GM19438 (cell line): ENCODE results near the gene COL2A1.

Experiments
- ATAC-seq: cut with Tn5 transposase; IDR thresholded peaks from one replicate; pipeline ENCODE4 v1.9.1; 2021; ENCODE audit warnings: low read depth; ENCODE audit not compliant: unreplicated experiment

Gene COL2A1

DNA sequence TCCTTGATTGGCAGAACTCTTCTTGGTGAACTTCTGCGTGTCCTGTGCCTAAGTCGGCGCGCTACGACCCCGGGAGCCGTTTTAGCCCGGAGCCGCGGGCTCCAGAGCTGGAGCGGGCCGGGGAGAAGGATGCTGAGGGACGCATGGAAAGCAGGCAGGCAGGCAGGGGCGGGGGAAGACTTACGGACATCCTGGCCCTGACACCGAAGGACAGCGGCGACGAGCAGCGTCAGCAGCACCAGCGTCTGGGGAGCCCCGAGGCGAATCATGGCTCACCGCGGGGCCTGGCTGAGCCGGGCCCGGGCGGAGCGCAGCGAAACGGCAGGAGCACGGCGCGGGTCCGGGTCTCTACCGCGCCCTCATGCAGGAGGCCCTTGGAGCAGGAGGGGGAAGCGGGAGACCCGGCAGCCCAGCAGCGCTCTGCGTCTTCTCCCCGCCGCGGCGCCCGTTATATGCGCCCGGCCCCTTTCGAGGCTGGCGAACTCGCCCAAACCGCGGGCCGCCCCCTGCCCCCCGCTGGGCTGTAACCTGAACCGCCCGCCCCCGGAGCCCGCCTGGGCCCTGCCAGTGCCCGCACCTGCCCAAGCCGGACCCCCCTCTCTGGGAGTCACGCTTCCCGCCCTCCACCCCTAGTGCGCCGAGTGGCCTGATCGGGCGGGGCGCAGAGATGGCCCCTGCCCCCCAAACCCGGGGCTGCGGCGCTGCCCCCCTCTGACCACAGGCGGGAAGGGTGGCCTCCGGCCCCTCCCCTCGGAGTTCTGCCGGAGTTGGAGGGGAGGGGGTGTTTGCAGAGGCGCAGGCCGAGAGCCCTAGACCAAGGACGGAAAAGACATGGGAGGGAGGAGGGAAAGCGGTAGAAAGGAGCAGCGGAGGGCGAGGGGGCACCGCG, at the start of gene COL2A1:
Gene COL2A1 (minus strand): TSS at position 424 of the 889 bp plus-strand sequence. CDS start 155 bp downstream, at position 269.
- no peak for ATAC-seq

DNA sequence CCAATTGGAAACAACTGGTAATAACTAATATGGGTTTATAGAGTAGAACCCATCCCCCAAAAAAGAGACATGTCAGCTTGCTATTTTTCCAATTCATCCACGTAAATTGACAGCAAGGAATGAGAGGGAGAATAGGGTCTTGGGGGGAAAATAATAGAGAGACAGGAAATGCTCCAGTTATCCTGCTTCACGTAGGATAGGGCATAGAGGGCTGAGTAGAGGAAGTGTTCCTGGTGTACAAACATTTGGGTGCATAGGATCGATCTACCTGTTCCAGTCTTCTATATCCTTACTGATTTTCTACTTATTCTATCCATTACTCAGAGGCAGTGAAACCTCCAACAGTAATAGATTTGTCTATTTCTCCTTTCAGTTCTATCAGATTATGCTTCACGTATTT, 49.6 kb upstream of the COL2A1 start:
- ATAC-seq: no peak

DNA sequence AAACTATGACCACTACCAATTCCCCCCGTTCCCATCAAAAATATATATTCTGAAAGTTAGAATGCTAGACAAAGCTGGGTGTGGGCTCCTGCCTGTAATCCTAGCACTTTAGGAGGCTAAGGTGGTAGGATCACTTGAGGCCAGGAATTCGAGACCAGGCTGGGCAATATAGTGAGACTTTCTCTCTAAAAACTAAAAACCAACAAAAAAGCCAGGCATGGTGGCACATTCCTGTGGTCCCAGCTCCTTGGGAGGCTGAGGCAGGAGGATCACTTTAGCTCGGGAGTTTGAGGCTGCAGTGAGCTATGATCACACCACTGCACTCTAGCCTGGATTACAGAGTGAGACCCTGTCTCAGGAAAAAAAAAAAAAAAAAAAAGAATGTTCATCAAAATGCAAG, 48.8 kb upstream of the COL2A1 start:
- ATAC-seq: no peak

DNA sequence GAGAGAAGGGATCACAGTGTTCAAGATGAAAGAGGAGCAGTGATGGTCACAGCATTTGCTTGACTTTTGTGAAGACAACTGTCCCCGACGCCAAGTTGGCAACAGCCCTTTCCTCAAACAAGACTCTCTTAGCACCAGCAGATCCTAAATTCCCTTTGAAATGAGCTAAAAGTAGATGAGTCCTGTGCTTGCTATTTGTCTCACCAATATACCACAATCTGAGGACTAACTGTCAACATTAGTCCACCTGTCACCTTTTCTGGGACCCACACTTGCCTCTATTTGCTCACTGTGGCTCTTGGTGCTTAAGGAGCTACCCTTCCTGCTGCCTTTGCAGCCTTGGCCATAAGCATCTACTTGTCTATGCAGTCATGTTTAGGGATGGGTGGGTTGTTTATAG, 47.4 kb upstream of the COL2A1 start:
- no peak for ATAC-seq

DNA sequence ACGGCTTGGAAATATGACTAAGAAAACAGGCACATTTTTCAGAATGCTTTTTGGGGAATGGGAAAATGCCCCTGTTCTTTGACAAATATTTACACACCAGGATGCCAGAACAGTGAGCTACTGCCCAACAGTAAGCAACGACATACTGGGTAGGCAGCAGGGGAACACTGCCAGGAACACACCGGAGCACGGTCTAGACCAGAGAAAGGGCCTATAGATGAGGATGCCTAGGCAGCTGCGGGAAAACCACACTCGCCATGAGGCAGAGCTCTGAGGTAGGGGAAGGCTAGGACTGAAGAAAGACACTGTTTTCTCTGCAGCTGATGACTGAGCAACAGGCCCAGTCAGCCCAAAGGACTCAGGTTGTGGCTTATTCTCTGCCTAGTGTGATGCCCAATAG, 45.9 kb upstream of the COL2A1 start:
- ATAC-seq: no peak

DNA sequence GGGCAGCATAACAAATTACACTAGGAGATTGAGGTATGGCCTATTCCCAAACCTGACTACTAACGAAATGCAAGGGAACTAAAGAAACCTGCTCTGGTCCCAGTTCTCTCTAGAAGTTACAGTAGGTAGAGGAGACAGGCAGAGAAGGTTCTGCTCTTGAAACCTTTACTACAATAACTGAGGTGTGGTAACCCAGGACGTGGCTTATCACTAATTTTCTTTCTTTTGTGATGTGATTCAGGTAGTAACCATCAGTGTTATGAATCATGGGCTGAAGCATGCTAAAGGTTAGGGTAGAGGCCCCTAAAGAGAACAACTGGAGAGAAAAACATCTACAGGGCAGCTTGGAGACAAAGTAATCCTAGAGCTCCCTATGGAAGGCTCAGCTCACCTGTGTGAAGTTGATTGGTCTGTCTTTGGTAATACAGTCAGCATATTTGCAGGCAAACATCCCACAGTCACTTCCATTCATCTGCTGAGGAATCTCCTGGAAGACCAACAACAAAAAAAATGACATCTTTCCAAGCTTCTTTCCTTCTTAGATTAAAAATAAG, 41.8 kb upstream of the COL2A1 start:
- ATAC-seq: no peak

DNA sequence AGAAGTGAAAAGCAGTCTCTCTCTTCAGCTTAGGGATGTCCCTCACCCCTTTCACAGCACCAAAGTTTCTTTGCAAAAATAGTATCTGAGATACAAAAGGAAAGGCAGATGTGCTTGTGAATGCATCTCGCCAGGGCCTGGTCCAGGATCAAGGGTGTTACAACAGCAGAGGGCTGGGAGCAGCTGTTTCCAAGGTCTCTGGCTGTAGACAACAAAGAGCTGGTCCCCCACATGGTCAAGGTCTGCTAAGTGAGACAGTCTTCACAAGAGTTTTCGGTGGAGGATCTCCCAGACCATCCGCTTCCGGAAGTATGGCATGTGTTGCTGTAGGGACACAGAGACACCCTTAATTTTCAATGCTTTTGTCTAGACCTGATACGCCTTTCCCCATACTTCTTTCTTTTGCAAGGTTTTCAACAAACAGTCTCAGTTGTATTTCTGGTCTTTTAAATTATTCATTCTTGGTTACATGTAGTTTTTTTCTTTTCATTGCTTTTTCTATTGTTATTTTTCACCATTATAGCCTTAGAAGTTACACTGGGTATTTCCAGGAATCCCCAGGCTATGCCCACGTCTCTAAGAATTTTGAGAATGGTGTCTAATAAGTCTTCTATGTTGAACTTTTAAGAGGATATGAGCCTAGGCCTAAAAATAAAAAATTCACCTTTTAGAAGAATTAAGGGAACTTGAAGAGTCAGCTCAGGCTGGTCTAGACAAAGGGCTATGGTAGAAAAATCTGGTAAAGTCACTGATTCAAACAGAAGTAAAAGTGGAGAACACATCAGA, 41.0 kb upstream of the COL2A1 start:
- no peak for ATAC-seq

DNA sequence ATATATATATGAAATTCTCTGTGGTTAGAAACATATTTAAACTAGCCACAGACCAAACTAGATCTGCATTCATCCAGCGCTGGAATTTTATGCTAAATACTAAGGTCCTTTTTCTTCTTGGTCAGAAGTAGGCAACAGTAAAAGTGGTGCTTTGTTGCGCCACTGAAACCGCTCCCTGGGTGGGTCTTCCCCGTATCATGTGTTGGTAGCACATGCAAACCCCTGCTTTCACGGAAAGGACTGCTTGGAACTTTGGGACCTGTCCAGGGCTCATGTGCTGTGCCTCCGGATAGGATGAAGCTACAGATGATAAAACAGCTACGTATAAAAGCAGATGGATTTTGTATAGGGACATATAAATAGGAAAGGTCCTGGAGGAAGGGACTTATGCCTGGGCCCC, 40.1 kb upstream of the COL2A1 start:
- no peak for ATAC-seq

DNA sequence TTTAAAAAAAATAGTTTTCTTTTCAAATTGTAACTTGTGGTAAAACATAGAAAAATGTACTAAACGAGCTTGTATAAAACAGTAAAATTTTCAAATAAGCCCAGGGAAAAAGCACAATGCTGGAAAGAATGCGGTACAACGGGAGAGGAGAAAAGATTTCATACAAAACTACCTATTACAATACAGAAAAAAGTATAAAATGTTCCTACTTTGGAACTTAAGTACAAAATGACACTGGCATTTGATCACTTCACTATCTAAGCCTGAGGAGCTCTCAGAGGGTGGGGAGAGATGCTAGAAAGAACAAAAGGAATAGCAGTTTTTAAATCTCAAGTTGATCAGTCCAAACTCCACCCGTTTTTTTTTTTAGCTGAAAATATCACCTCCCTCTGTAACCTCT, 39.5 kb upstream of the COL2A1 start:
- no peak for ATAC-seq

DNA sequence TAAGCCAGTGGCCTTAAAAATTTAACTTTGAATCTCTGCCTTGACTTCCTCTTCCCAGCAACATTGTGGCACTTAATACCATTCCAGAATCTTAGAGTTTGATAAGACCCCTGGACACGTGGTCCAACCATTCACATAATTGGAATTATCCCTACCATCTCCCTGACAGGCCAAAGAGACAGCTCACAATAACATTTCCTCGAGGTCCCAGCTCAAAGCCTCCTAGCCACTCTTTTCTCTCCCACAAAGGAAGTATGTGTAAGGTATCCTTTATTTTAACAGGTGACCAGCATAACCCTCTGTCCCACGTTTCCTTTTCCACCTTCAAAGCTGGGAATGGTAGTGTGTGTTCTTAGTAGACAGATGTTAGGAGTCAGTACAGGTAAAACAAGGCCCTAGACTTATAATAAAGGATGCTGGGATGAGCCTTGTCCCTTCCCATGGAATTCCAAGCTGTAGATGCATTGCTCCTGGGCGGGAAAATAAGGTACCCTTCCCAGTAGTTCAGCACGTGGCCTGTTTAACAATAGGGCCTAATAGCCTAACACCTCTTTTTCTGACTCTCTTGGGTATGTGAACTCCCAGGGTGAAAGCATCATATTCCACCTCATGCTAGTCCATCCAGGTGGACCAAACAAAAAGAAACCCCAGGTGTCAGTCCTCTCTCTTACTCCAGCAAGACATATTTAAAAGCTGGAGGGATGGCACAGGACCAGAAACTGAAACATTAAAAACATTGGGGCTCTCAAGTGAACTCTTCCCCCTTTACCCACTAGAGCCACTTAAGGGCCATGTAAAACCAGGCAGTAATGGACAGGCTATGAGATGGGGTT, 37.5 kb upstream of the COL2A1 start:
- no peak for ATAC-seq

DNA sequence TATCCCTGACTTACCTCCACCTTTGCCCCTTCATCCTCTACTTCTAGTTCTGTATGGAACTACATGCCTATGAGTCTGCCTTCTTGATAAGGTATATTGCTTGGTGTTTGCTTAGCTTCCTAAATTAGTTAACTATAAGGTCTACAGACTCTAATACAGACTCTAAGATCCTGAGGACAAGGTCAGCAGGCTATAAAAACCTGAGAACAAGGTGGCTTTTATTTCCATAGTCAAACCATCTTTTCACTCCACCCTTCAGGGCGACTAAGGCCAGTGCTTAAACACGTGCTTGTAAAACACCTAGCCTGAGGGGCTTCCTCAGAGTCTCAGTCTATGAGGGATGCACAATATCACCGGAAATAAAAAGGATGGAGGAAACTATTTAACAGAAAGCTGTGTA, 36.1 kb upstream of the COL2A1 start:
- ATAC-seq: no peak

DNA sequence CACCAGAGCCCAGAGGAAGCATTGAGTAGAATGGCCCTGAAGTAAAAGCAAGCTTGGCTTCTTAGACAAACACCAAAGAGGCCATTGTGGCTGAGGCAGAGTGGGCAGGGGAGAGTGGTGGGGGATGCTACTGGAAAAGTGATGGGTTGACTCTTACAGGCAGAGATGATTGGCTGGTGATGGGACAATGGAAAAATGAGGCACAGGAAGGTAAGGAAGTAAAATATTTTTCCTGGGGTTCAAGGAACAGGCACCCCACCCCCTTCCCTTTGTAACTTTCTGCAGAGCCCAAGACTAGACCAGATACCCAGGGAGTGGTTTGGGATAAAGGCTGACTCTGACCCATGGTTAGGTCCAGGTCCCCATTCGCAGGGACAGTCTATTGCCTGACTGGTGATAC, 34.9 kb upstream of the COL2A1 start:
- no peak for ATAC-seq

DNA sequence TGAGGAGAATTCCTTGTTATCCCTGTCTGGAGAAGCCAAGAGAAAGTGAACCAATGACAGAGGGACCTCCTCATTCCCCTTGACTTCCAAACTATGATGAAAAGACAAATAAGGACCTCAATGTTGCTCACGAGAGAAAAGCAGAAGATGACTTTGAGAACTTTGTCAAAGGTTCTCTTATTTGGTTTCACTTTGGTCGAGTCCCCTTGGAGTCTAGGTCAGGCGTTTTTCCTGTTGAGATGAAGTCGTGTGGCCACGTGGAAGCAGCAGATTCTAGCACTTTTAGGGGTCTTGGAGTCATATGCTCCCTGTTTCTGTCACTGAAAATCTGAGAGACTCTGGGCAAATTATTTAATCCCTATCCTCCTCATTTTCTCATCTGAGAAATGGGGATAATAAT, 33.8 kb upstream of the COL2A1 start:
- ATAC-seq: no peak

DNA sequence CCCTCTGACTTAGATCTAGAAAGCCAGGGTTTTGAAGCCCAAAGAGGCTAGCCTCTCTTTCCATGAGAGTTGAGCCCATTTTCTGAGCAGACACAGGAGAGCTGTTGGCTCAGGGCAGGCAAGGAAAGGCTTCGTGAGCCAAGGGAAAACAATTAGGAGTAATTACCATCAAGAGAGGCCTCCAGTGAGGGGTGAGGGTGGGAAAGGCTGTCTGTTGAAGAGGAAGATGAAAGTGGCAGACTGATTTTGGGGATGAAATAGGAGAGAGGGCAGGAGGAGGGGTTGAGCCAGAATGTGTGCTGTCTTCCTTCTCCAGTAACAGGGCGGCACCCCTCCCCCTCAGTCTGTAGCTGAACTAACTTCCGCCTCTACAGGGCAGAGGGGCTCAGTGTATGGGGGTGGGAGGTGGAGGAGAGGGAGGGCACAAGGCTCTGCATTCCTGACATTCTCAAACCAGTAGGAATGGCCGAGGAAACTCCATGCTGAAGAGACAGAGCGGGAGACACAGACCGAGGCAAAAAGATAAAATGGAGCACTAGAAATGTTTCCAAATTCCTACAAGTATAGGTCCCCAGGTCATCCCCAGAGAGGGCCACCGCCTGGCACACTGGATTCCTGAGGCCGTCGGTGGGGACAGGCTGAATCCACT, 33.1 kb upstream of the COL2A1 start:
- no peak for ATAC-seq

DNA sequence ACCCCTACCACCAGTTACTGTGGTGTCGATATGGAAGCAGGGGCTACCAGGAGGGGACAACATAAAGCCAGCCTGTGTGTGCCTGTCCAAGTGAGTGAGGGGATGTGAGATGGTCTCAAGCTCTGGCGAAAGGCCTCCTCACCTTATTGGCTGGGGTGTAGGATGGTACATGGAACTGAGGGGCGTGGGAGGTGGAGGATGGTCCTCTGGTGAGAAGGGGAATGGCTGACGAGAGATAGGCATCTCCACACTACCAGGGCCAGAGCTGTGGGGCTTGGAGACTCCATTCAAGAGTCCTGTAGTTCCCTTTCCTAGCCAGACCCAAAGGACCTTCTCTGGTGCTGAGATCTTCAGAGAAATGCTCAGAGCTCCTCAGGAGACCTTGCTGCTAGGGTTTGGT, 32.5 kb upstream of the COL2A1 start:
- ATAC-seq: no peak

DNA sequence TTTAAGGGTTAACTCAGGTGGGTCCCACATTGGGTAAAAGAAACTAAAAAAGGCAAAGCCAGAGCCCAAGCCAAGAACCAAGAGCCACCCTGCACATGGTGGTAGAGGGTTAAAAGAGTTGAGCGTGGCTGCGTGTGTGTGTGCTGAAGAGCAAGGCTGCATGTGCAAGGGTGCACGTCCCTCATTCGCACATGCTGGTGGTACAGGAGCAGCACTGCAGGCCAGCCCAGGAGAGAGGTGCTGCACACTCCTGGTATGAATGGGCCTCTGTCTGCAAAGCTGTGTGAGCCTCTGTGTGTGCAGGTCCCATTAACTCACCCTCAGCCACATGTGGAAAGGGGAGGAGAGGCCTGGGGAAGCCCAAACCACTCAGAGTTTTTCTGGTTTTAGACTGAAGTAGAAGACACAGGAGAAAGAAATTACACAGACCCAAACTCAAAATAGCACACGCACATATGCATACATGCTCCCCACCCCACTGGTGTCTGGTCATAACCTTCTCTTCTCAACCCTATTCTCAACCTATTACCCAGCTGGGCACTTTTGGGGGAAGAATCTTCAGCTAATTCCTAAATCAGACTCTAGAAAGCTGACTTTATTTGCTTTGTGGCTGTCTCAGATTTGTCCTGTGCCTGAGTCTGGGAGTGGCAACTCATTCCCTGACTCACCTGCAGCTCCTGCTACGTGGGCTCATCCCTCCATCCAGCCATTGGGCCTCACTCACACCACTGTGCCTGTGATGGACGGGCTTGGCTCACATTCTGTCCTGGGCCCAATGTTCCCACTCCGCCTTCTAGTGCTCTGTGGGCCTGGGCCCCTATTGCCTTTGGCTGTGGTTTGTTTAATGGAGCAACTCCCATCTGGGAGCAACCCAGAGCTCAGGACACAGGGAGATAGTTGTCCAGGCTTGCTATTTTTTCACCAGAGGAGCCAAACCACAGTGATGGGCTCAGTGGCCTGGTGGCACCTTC, 30.8 kb upstream of the COL2A1 start:
- ATAC-seq: no peak

DNA sequence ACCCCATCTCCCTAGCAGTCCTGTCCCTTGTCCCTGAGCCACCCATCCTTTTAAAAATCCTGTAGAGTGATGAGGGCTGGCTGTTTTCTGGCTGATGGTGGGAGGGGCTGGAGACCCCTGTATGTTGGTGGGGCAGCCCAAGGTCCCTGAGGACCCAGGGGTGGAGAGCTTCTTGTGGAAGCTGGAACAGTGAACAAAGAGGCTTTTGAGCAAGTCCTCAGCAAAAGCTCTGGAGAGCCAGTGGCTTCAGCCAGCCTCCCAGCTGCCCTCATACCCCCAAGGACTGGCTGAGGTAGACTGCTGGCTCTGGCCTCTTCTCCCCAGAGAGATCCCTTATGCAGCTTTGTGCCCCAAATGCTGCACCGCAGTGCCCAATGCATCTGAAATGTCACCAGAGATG, 29.2 kb upstream of the COL2A1 start:
- no peak for ATAC-seq

DNA sequence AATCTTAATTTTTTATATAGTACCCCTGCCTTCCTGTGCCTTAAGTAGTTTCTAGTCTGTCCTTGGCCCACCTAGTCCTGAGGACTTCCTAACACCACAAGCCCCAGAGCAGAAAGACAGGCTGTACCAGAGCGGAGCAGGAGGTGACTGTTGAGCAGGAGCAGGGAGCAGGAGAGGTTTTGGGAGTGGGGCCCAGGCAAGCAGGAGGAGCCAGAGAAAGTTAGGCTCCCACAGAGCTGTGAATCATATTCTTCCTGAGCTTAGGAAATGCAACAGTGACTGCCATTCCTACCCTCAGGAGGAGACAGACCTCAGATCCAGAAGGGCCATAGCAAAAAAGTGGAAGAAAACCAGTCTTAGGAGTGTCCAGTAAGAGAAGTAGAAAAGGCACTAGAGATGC, 28.3 kb upstream of the COL2A1 start:
- ATAC-seq: no peak
